Sigmoid colon (tissue), 7 donors: Measurements from ENCODE around the gene MYO18B. TPM values are rescaled to one million over a fixed set of nuclear protein-coding genes. Genes with fewer than 3 reads are reported as not detected.

Experiments
- DNase-seq: peaks from one replicate; pipeline ENCODE4 v3.0.0-alpha.2; 2019
- H3K27ac ChIP-seq, 4 donors: fragments of 200-600 bp; sonication (generic); one replicate each; pipeline ENCODE4 v1.5.1; 2016 to 2019; ENCODE audit warnings: mild to moderate bottlenecking in 1 of 4
- H3K27me3 ChIP-seq, 3 donors: fragments of 200-600 bp; sonication (generic); one replicate each; pipeline ENCODE4 v1.5.1; 2019; ENCODE audit warnings: mild to moderate bottlenecking in 1 of 3
- H3K36me3 ChIP-seq, 4 donors: fragments of 200-600 bp; sonication (generic); one replicate each; pipeline ENCODE4 v1.5.1; 2016 to 2019
- H3K4me1 ChIP-seq, 4 donors: fragments of 200-600 bp; sonication (generic); one replicate each; pipeline ENCODE4 v1.5.1; 2017 to 2019
- H3K4me3 ChIP-seq, 4 donors: fragments of 200-600 bp; sonication (generic); one replicate each; pipeline ENCODE4 v1.5.1; 2017 to 2019; ENCODE audit warnings: mild to moderate bottlenecking in 2 of 4, moderate library complexity in 1 of 4
- H3K9me3 ChIP-seq, 4 donors: fragments of 200-600 bp in 3 of 4; sonication (generic) in 3 of 4; one replicate each; pipeline versions ENCODE4 v1.5.1 to v1.6.1; 2013 to 2019
- CTCF ChIP-seq, 4 experiments: fragments of 450-650 bp in 3 of 4; fragments of 200-600 bp in 1 of 4; IDR thresholded peaks; one replicate each; pipeline ENCODE4 v1.5.1; 2016 to 2019; ENCODE audit warnings: antibody characterized with exemption in 4 of 4, mild to moderate bottlenecking in 3 of 4, moderate library complexity in 2 of 4
- EP300 ChIP-seq, 4 donors: sonication (generic); formaldehyde crosslinking; IDR thresholded peaks; one replicate each; pipeline ENCODE4 v1.6.1; 2017; ENCODE audit warnings: antibody characterized with exemption in 4 of 4
- POLR2A ChIP-seq, 2 donors: fragments of 450-650 bp; IDR thresholded peaks; one replicate each; pipeline ENCODE4 v1.6.1; 2016; ENCODE audit warnings: antibody characterized with exemption in 2 of 2, mild to moderate bottlenecking in 2 of 2, moderate library complexity in 2 of 2
- POLR2AphosphoS5 ChIP-seq, 4 donors: sonication (generic); formaldehyde crosslinking; IDR thresholded peaks; one replicate each; pipeline ENCODE4 v1.6.1; 2017; ENCODE audit warnings: antibody characterized with exemption in 4 of 4
- WGBS, 2 donors: extraction: QIAGEN DNeasy Blood & Tissue Kit; methylation state at CpG; one replicate each; pipeline ENCODE4 v1.1.7; 2013; 5-methylcytosine and 5-hydroxymethylcytosine counted together
- intact Hi-C: fragments of 100-400 bp; cut with DNase I; formaldehyde crosslinking; loops from one replicate; pipeline ENCODE4 v1.15.1; 2023
- polyA plus RNA-seq, 3 donors: library from polyadenylated mRNA; stranded (reverse); fragments of 200-250 nt; gene quantifications; one replicate each; pipeline ENCODE4 v1.2.3, GENCODE V29; 2013
- total RNA-seq, 4 donors: library from RNA; depleted of rRNA; stranded (reverse); fragments of >200 nt; gene quantifications; one replicate each; pipeline ENCODE4 v1.1.0, GENCODE V29; 2016
- donor health status: healthy with polysubstance abuse.
- donor health status: Bipolar disorder and iron deficiency.
- donor health status: healthy.

MYO18B gene
- total and polyA plus RNA-seq, 7 donors: under 0.01 to 0.60 (median 0.30) TPM; not detected in 3

GRCh38 chr22:25817092-25817943 lies 75.3 kb downstream of the MYO18B start:
- TF ChIP-seq CTCF (IDR thresholded peaks at IDR 0.05): no peak
- no peak overlapping the region for H3K27ac ChIP-seq
- no peaks in the 10 kb centered on the region for H3K9me3 ChIP-seq
- DNase-seq: no peak
- 67 to 78% methylated on average over 5 of the region's 5 CpGs for WGBS, 2 donors
- H3K36me3 ChIP-seq: no peaks in the 10 kb centered on the region
- intact Hi-C loops: no loop called here
- H3K4me1 ChIP-seq: no peaks in the 10 kb centered on the region
- H3K27me3 ChIP-seq: peaks cover 0 to 16% (median 0%) of the 10 kb centered on the region in 3 donors
- no peak overlapping the region for H3K4me3 ChIP-seq

GRCh38 chr22:25818541-25818940 lies 76.6 kb downstream of the MYO18B start:
- Histone ChIP-seq H3K9me3 (no peaks in the 10 kb centered on the region), H3K27ac (no peak overlapping the region), H3K4me3 (no peak overlapping the region), H3K36me3 (no peaks in the 10 kb centered on the region), H3K27me3 (peaks cover 0 to 16% (median 0%) of the 10 kb centered on the region in 3 donors), H3K4me1 (no peaks in the 10 kb centered on the region)
- 83 to 86% methylated on average over 4 of the region's 4 CpGs for WGBS, 2 donors
- TF ChIP-seq POLR2AphosphoS5 (IDR thresholded peaks at IDR 0.05): no peak
- TF ChIP-seq EP300 (IDR thresholded peaks at IDR 0.05): no peak
- TF ChIP-seq POLR2A (IDR thresholded peaks at IDR 0.05): no peak
- TF ChIP-seq CTCF (IDR thresholded peaks at IDR 0.05): no peak
- DNase-seq: no peak
- intact Hi-C loops: no loop called here

GRCh38 chr22:25822344-25822743 lies 80.4 kb downstream of the MYO18B start:
- H3K27me3 ChIP-seq: peaks cover 0 to 8% (median 0%) of the 10 kb centered on the region in 3 donors
- 91 to 92% methylated on average over 6 of the region's 6 CpGs for WGBS, 2 donors
- TF ChIP-seq POLR2A (IDR thresholded peaks at IDR 0.05) (no peak), POLR2AphosphoS5 (IDR thresholded peaks at IDR 0.05) (no peak), EP300 (IDR thresholded peaks at IDR 0.05) (no peak), CTCF (IDR thresholded peaks at IDR 0.05) (no peak)
- no peak overlapping the region for H3K4me3 ChIP-seq
- no peaks in the 10 kb centered on the region for H3K4me1 ChIP-seq
- no peak overlapping the region for H3K27ac ChIP-seq
- H3K9me3 ChIP-seq: no peaks in the 10 kb centered on the region
- intact Hi-C loops: no loop called here
- no peak for DNase-seq
- H3K36me3 ChIP-seq: no peaks in the 10 kb centered on the region

GRCh38 chr22:25823276-25823675 lies 81.3 kb downstream of the MYO18B start:
- Histone ChIP-seq H3K9me3 (no peaks in the 10 kb centered on the region), H3K4me1 (no peaks in the 10 kb centered on the region), H3K27ac (no peak overlapping the region), H3K4me3 (no peak overlapping the region), H3K27me3 (no peaks in the 10 kb centered on the region), H3K36me3 (no peaks in the 10 kb centered on the region)
- intact Hi-C loops: no loop called here
- DNase-seq: no peak
- 81 to 87% methylated on average over 15 of the region's 15 CpGs for WGBS, 2 donors
- TF ChIP-seq POLR2AphosphoS5 (IDR thresholded peaks at IDR 0.05): no peak
- TF ChIP-seq POLR2A (IDR thresholded peaks at IDR 0.05): no peak

GRCh38 chr22:25824828-25825423 lies 82.9 kb downstream of the MYO18B start:
- intact Hi-C loops: no loop called here
- WGBS, 2 donors: 64 to 70% methylated on average over 7 of the region's 7 CpGs

More at GRCh38 chr22:25824828-25825423, 82.9 kb downstream of the MYO18B start:
- no peak for TF ChIP-seq EP300 (IDR thresholded peaks at IDR 0.05)
- no peak for TF ChIP-seq POLR2AphosphoS5 (IDR thresholded peaks at IDR 0.05)
- TF ChIP-seq CTCF (IDR thresholded peaks at IDR 0.05): no peak
- no peak for TF ChIP-seq POLR2A (IDR thresholded peaks at IDR 0.05)
- Histone ChIP-seq H3K36me3 (no peaks in the 10 kb centered on the region), H3K9me3 (no peaks in the 10 kb centered on the region), H3K27me3 (no peaks in the 10 kb centered on the region), H3K4me1 (no peaks in the 10 kb centered on the region), H3K27ac (no peak overlapping the region), H3K4me3 (no peak overlapping the region)
- no peak for DNase-seq
